ENCODE data around the gene MRPS9.

MRPS9 gene

DNA sequence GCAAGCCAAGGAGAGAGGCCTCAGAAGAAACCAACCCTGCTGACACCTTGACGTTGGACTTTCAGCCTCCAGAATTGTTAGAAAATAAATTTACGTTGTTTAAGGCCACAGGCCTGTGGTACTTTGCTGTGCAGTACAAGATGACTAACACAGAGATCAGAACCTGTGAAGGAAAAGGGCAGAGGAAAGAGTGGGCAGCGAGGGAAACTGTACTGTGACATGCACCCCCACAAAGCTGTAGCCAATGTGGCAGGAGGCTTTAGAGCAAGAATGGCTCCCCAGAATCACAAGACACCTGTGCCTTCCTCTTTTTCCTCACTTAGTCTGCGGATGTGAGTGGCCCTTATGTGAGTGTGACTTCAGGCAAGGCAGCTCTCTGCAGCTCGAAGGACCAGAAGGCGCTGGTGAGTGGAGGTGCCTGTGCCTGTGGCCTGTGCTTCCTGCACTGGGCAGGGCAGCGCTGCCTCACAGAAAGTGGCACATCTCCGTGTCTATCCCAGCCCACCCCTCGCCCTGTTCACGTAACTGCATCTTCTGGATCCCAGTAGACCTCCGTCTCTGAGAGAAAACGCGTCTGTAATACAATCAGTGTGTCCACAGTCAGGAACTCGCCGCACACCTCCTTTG lies 89.5 kb downstream of the MRPS9 start:
- TF ChIP-seq POLR2AphosphoS5 (IDR thresholded peaks at IDR 0.05; ENCODE audit: low read depth, low read length), result no peak
- TF ChIP-seq TAF1 (IDR thresholded peaks at IDR 0.05; ENCODE audit: borderline replicate concordance, low read depth, low read length), result no peak
- no peak for DNase-seq (ENCODE audit: insufficient read length)
- FAIRE-seq, result no peak

- DNase-seq (ENCODE audit: insufficient read length), result peak; percentile 31
- TF ChIP-seq POLR2A (IDR thresholded peaks at IDR 0.05; ENCODE audit: low read depth, low read length) (no peak), POLR2AphosphoS5 (IDR thresholded peaks at IDR 0.05; ENCODE audit: low read depth, low read length) (no peak), TAF1 (IDR thresholded peaks at IDR 0.05; ENCODE audit: borderline replicate concordance, low read depth, low read length) (no peak)
- FAIRE-seq, result peak; percentile 50
These were observed 91.9 kb downstream of the MRPS9 start for GRCh38 chr2:105129722-105130232.

GRCh38 chr2:105130546-105130945 lies 92.7 kb downstream of the MRPS9 start:
- FAIRE-seq (no peak), DNase-seq (ENCODE audit: insufficient read length) (no peak)
- TF ChIP-seq TAF1 (IDR thresholded peaks at IDR 0.05; ENCODE audit: borderline replicate concordance, low read depth, low read length) (no peak), POLR2AphosphoS5 (IDR thresholded peaks at IDR 0.05; ENCODE audit: low read depth, low read length) (no peak), POLR2A (IDR thresholded peaks at IDR 0.05; ENCODE audit: low read depth, low read length) (no peak)

DNA sequence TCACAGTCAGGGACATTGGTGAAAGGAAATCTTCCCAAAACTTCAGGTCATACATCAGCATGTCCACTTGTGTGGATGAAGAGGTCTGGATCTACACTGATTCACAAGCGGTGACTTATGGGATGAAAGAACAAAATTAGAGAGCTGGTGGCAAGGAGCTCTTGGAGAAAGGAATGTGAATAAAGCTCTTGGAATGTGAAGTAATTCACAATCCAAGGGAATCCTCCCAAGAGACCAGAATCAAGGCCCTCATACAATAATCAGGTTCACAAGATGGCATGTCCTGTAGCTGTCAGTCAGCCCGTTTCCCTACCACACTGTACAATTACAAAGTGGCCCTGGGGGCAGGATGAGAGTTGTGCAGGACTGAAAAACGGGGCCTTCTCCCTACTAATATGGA lies 96.2 kb downstream of the MRPS9 start:
- TF ChIP-seq POLR2A (IDR thresholded peaks at IDR 0.05; ENCODE audit: low read depth, low read length), result no peak
- TF ChIP-seq TAF1 (IDR thresholded peaks at IDR 0.05; ENCODE audit: borderline replicate concordance, low read depth, low read length), result no peak
- TF ChIP-seq POLR2AphosphoS5 (IDR thresholded peaks at IDR 0.05; ENCODE audit: low read depth, low read length), result no peak
- FAIRE-seq (no peak), DNase-seq (ENCODE audit: insufficient read length) (no peak)

GRCh38 chr2:105135436-105135835 lies 97.6 kb downstream of the MRPS9 start:
- no peak for TF ChIP-seq POLR2A (IDR thresholded peaks at IDR 0.05; ENCODE audit: low read depth, low read length)
- TF ChIP-seq POLR2AphosphoS5 (IDR thresholded peaks at IDR 0.05; ENCODE audit: low read depth, low read length), result no peak
- TF ChIP-seq TAF1 (IDR thresholded peaks at IDR 0.05; ENCODE audit: borderline replicate concordance, low read depth, low read length), result no peak
- no peak for FAIRE-seq
- DNase-seq (ENCODE audit: insufficient read length), result no peak

DNA sequence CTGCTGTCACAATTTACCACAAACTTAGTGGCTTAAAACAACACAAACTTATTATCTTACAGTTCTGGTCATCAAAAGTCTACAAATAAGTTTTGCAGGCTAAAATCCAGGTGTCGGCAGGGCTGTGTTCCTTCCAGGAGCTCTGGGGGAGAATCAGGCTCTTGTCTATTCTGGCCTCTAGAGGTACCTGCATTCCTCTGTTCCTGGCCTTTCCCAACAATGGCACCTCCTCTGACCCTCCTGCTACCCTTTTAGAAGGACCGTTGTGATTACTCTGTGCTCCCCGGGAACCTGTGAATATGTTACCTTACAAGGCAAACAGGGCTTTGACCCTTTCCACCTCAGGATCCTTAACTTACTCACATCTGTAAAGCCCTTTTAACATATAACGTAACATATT lies 98.5 kb downstream of the MRPS9 start:
- TF ChIP-seq POLR2AphosphoS5 (IDR thresholded peaks at IDR 0.05; ENCODE audit: low read depth, low read length) (no peak), TAF1 (IDR thresholded peaks at IDR 0.05; ENCODE audit: borderline replicate concordance, low read depth, low read length) (no peak), POLR2A (IDR thresholded peaks at IDR 0.05; ENCODE audit: low read depth, low read length) (no peak)
- no peak for FAIRE-seq
- DNase-seq (ENCODE audit: insufficient read length), result no peak

- TF ChIP-seq POLR2AphosphoS5 (IDR thresholded peaks at IDR 0.05; ENCODE audit: low read depth, low read length) (no peak), POLR2A (IDR thresholded peaks at IDR 0.05; ENCODE audit: low read depth, low read length) (no peak), TAF1 (IDR thresholded peaks at IDR 0.05; ENCODE audit: borderline replicate concordance, low read depth, low read length) (no peak)
These were observed 100.8 kb downstream of the MRPS9 start for GRCh38 chr2:105138643-105139042.

DNA sequence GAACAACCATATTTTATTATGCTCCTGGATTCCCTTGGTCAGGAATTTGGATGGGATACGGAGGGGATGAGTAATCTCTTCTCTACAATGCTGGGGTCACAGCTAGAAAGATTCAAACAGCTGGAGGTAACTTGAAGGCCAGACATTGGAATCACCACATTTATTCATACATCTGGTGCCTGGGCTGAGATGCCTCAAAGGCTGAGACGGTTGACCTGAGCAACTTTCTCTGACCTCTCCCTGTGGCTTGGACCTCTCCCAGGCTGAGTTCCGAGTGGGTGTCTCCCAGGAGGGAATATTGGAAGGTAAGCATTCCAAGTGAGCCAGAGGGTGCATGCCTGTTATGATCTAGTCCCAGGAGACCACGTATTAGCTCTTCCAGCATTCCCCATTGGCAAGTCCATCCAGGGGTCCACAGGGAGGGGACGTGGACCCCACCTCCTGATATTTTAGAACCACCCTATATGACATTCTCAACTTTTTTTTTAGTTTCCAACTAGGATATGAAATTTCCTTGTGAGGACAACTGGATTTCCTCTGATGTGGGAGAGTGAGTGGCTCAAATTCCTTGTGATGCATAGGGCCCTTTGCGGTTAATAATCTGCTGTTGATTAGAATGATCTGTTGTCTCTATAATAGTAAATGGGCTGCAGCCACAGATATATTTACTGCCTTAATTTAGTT lies 101.8 kb downstream of the MRPS9 start:
- TF ChIP-seq POLR2AphosphoS5 (IDR thresholded peaks at IDR 0.05; ENCODE audit: low read depth, low read length), result no peak
- no peak for TF ChIP-seq TAF1 (IDR thresholded peaks at IDR 0.05; ENCODE audit: borderline replicate concordance, low read depth, low read length)
- TF ChIP-seq POLR2A (IDR thresholded peaks at IDR 0.05; ENCODE audit: low read depth, low read length), result no peak
- no peak for DNase-seq (ENCODE audit: insufficient read length)
- no peak for FAIRE-seq

More at GRCh38 chr2:105138643-105139042, 100.8 kb downstream of the MRPS9 start:
- FAIRE-seq (no peak), DNase-seq (ENCODE audit: insufficient read length) (no peak)

DNA sequence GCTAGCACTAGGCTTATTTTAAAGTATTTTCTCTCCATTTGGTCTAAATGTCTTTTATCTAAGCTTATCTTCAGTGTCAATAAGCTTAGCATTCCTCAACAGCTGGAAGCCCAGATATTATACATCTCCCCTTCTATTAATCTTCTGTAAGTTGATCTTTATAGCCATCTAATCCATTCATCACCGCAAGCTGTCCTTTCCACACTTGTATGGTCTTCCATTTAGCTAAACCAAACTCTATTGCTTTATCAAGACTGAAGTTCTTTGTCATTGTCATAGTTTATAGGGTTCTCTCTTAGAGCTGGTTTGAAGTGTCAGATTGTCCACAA lies 102.3 kb downstream of the MRPS9 start:
- FAIRE-seq (no peak), DNase-seq (ENCODE audit: insufficient read length) (no peak)
- TF ChIP-seq POLR2AphosphoS5 (IDR thresholded peaks at IDR 0.05; ENCODE audit: low read depth, low read length), result no peak
- no peak for TF ChIP-seq POLR2A (IDR thresholded peaks at IDR 0.05; ENCODE audit: low read depth, low read length)
- TF ChIP-seq TAF1 (IDR thresholded peaks at IDR 0.05; ENCODE audit: borderline replicate concordance, low read depth, low read length), result no peak

- FAIRE-seq, result no peak
- DNase-seq (ENCODE audit: insufficient read length), result no peak
- TF ChIP-seq POLR2AphosphoS5 (IDR thresholded peaks at IDR 0.05; ENCODE audit: low read depth, low read length) (no peak), POLR2A (IDR thresholded peaks at IDR 0.05; ENCODE audit: low read depth, low read length) (no peak), TAF1 (IDR thresholded peaks at IDR 0.05; ENCODE audit: borderline replicate concordance, low read depth, low read length) (no peak)
These were observed 103.3 kb downstream of the MRPS9 start for GRCh38 chr2:105141099-105141614.

GRCh38 chr2:105142239-105142638 lies 104.4 kb downstream of the MRPS9 start:
- DNase-seq (ENCODE audit: insufficient read length) (no peak), FAIRE-seq (no peak)
- no peak for TF ChIP-seq POLR2A (IDR thresholded peaks at IDR 0.05; ENCODE audit: low read depth, low read length)
- TF ChIP-seq POLR2AphosphoS5 (IDR thresholded peaks at IDR 0.05; ENCODE audit: low read depth, low read length), result no peak
- no peak for TF ChIP-seq TAF1 (IDR thresholded peaks at IDR 0.05; ENCODE audit: borderline replicate concordance, low read depth, low read length)

- TF ChIP-seq TAF1 (IDR thresholded peaks at IDR 0.05; ENCODE audit: borderline replicate concordance, low read depth, low read length) (no peak), POLR2AphosphoS5 (IDR thresholded peaks at IDR 0.05; ENCODE audit: low read depth, low read length) (no peak), POLR2A (IDR thresholded peaks at IDR 0.05; ENCODE audit: low read depth, low read length) (no peak)
- FAIRE-seq (no peak), DNase-seq (ENCODE audit: insufficient read length) (no peak)
These were observed 105.2 kb downstream of the MRPS9 start for GRCh38 chr2:105143094-105143466.
